ENCODE data around the gene PAPLN. TPM values are rescaled to one million over a fixed set of nuclear protein-coding genes. Genes with fewer than 3 reads are reported as not detected.
"Not testable (repeated sequence)": the region's sequence is repeated elsewhere in the genome, so short reads cannot be mapped to it uniquely, and the experiment has no call there.

The PAPLN gene
- polyA plus RNA-seq, 1 donor: 38.4 TPM

GRCh38 chr14:73289729-73290128, 52.4 kb downstream of the PAPLN start:
- DNase-seq: no peak

DNA sequence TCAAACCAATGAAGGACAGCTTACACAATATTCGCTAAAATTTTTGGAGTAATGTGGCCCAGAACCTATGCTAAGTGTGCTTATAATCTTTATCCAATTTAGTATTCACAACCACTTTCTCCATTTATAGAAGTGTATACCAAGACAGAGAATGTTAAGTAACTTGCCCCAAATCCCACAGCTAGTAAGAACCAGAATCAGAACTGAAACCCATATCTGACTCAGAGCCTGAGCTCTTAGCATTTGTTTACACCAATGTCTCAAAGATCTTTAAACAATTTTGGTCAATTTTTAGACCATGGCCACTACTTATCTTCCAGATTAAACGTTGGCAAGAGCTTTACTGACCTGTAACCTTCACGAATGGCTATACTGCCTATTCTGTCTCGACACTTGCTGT, 53.0 kb downstream of the PAPLN start:
- no peak for DNase-seq

DNA sequence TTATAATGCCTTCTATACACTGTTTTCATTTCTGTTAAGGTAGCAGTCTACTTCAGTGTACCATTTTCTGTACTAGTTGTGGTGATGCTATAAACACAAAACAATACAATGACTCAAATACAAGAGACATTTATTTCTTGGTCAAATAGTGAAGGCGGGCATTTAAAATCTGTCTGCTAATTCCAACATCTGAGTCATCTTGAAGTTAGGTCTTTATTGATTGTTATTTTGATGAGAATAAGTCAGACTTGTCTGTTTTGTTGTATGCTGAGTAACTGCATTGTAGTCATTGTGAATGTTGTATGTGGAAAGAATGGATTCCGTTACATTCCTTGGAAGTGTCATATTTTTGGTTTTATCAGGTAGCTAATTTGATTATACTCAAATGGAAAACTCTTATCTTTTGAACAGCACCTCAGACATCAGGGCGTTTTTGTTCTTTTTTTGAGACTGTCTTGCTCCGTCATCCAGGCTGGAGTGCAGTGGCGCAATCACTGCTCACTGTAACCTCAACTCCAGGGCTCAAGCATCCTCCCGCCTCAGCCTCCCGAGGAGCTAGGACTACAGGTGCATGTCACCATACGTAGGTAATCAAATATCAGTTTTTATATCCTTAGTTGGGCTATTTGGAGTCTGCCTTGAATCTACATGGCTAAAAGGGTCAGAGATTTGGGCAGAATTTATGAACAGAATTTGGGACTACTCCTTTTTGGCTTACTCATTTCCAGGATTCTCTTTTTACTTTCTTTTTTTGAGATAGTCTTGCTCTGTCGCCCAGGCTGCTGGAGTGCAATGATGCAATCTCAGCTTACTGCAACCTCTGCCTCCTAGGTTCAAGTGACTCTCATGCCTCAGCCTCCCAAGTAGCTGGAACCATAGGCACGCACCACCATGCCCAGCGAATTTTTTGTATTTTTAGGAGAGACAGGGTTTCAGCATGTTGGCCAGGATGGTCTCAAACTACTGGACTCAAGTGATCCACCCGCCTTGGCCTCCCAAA, 56.8 kb downstream of the PAPLN start:
- no peak for DNase-seq

DNA sequence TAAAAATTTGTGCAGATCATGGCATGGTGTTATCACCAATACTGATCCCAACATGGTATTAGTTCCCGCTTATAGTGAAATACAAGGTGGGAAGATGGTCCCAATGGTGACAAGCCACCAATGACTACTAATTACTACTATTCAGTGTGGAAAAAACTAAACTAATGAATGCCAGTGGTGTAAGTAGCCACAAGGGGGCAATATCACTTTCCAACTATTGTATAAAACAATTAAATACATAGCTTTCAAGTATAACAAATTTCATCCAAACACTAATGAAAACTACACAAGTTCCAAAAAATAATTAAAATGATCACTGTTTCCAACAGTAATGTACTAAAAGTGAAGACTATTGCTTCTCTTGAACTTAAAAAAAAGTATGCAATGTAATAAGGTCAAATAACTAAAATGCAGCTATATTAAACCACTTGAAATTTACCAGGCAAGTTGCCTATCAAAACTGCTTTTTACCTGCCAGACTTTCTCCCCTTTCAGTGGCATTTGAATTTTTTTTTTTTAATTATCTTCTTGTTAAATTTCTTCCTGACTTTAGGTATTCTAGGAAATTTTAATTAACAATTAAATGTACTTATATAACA, 58.0 kb downstream of the PAPLN start:
- peak; percentile 52 for DNase-seq

DNA sequence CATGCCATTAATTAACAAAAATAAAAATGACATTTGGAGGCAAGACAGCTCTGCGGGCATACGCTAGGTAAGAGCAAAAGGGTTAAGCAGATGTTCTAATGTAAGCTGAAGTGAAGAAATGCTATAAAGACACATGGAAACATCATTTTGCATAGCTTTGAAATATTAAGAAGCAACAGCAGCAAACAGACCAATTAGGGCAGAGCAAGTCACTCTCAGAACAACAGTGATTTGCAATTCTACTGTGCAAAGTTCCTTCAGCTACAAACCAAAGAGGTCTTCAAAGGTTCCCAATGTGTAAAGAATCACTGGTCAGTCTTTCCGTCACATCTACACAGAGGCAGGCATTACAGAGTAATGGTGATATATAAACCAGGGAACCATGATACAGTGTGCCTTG, 68.2 kb downstream of the PAPLN start:
- DNase-seq: no peak

GRCh38 chr14:73307261-73307660, 70.0 kb downstream of the PAPLN start:
- no peak for DNase-seq

DNA sequence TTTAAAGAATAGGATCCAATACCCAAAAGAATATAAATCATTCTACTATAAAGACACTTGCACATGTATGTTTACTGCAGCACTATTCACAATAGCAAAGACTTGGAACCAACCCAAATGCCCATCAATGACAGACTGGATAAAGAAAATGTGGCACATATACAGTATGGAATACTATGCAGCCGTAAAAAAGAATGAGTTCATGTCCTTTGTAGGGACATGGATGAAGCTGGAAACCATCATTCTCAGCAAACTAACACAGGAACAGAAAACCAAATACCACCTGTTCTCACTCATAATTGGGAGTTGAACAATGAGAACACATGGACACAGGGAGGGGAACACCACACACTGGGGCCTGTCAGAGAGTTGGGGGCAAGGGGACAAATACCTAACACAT, 71.9 kb downstream of the PAPLN start:
- DNase-seq: not testable (repeated sequence)

DNA sequence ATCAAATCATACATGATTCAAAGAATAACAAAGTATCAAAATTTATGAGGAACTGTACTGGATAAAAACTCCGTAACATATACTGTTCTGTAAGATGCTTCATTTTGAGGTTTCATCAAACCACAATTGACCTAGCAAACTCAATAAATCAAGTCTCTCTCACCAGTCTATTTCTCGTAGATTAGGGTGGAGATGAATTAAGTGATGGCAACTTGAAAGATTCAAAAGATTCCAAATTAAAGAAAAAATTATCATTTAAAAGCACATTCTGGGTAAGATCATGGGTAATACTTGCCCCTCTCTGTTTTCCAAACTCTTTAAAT, 74.4 kb downstream of the PAPLN start:
- DNase-seq: no peak

DNA sequence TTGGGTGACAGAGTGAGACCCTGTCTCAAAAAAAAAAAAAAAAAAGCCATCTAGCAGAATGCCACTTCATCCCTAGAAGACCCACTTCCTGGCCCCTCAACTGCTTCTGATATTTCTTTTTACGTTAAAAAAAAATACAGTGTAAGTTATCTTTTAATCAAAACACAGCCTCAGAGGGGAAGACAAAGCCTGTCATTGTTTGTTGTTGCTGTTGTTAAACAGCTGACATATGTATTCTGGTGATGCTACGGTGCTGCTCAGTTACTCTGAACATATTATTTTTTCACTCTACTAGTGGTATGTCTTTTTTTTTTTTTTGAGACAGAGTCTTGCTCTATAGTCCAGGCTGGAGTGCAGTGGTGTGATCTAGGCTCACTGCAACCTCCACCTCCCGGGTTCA, 75.4 kb downstream of the PAPLN start:
- no peak for DNase-seq

DNA sequence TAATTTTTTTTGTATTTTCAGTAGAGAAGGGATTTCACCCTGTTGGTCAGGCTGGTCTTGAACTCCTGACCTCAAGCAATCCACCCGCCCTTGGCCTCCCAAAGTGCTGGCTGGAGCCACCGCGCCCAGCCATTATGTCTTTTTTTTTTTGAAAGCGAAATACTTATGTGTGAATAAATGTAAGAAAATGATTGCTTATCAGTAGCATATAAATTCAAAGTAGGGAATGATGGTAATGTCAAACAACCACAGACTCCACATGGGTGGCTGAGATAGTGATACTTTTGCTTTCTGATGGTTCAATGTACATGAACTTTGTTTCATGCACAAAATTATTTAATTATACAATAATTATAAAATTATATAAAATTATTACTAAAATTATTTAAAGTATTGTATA, 75.8 kb downstream of the PAPLN start:
- no peak for DNase-seq

DNA sequence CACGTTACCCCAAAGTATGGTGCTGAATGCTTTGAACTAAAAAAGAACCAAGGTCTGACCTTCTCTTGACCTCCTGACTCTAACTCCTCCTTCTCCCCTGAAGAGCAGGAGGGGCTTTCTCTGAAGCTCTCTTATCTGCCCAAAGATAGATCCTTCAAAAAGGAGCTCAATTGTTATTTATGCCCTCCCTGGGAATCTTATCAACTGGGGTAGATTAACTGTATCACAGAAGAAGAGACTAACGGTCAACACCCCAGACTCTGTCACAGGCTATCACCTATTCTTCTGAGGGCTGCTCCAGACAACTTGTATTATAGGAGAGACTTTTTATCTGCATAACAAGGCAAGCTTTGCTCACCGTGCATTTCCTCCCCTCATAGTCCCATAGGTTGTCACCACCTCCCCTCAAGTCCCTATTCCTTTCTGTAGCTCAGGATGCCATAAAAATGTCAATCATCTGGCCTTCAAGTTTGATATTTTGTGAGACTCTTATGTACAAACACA, 86.6 kb downstream of the PAPLN start:
- DNase-seq: no peak

Other genes starting within 250 kb of the PAPLN start
- gene ZFYVE1, start 210.4 kb upstream of the PAPLN start, polyA plus RNA-seq (ENCODE audit: insufficient read length): 20.0 TPM
- gene RBM25, start 179.0 kb upstream of the PAPLN start, polyA plus RNA-seq (ENCODE audit: insufficient read length): 227 TPM
- 73.9 TPM for gene PSEN1, start 101.0 kb upstream of the PAPLN start, polyA plus RNA-seq (ENCODE audit: insufficient read length)
- 126 TPM for gene NUMB, start 221.0 kb downstream of the PAPLN start, polyA plus RNA-seq (ENCODE audit: insufficient read length)

All from left kidney (tissue), 2 donors.